Measurements from ENCODE around the gene TIMMDC1.

- TF ChIP-seq ESRRA (IDR thresholded peaks at IDR 0.05; ENCODE audit: low read length): no peak
- TF ChIP-seq POLR2A (IDR thresholded peaks at IDR 0.05; ENCODE audit: low read depth, low read length): no peak
- TF ChIP-seq RFX5 (IDR thresholded peaks at IDR 0.05; ENCODE audit: low read depth, low read length): no peak
- no peak for TF ChIP-seq EP300 (IDR thresholded peaks at IDR 0.05; ENCODE audit: borderline replicate concordance in 1 of 2, control insufficient read depth in 1 of 2, low read depth in 2 of 2, low read length in 2 of 2)
- no peak for TF ChIP-seq HDAC2 (IDR thresholded peaks at IDR 0.05)
- TF ChIP-seq JUND (IDR thresholded peaks at IDR 0.05; ENCODE audit: low read depth, low read length): no peak
- TF ChIP-seq RAD51 (IDR thresholded peaks at IDR 0.05): no peak
These were observed 41.1 kb upstream of the TIMMDC1 start for GRCh38 chr3:119457246-119457645.

Measured in GM12878 (cell line).